Spinal cord (tissue), 10 donors: ENCODE results near the gene NPL. TPM values are rescaled to one million over a fixed set of nuclear protein-coding genes. Genes with fewer than 3 reads are reported as not detected.

Experiments
- DNase-seq, 6 donors: peaks; one replicate each; pipeline versions ENCODE4 v3.0.0 to v3.0.0-alpha.2; 2013 to 2015; ENCODE audit warnings: low spot score in 6 of 6, low read depth in 4 of 6
- H3K27ac ChIP-seq: one replicate; pipeline ENCODE4 v1.5.1; 2013; ENCODE audit warnings: low read depth, low read length, control low read depth
- H3K27me3 ChIP-seq: one replicate; pipeline ENCODE4 v1.6.1; 2013; ENCODE audit warnings: low read length; ENCODE audit not compliant: control insufficient read depth, insufficient read depth
- H3K36me3 ChIP-seq: one replicate; pipeline ENCODE4 v1.6.1; 2013; ENCODE audit warnings: low read length; ENCODE audit not compliant: control insufficient read depth, insufficient read depth
- H3K4me1 ChIP-seq: one replicate; pipeline ENCODE4 v1.6.1; 2013; ENCODE audit warnings: low read length; ENCODE audit not compliant: control insufficient read depth, insufficient read depth
- H3K4me3 ChIP-seq: one replicate; pipeline ENCODE4 v1.5.1; 2013; ENCODE audit warnings: low read depth, low read length, control low read depth
- H3K9me3 ChIP-seq: one replicate; pipeline ENCODE4 v1.6.1; 2013; ENCODE audit warnings: low read length; ENCODE audit not compliant: control insufficient read depth, insufficient read depth
- WGBS: methylation state at CpG from one replicate; pipeline ENCODE4 v1.1.5; 2013; ENCODE audit warnings: missing lambda C conversion rate; ENCODE audit not compliant: insufficient coverage; 5-methylcytosine and 5-hydroxymethylcytosine counted together
- polyA plus RNA-seq, 2 donors: library from polyadenylated mRNA; unstranded; fragments of 120-200 nt; gene quantifications; one replicate each; pipeline ENCODE4 v1.2.1, GENCODE V29; 2013; ENCODE audit not compliant: insufficient read length in 2 of 2
- total RNA-seq, 2 donors: library from RNA; depleted of rRNA in 1 of 2; stranded (reverse); fragments of 120-200 nt in 1 of 2; fragments of >200 nt in 1 of 2; gene quantifications; one replicate each; pipeline versions ENCODE4 v1.2.3 to v1.2.4, GENCODE V29; 2013 to 2014
- donor health status: healthy.

The NPL gene
- total and polyA plus RNA-seq, 4 donors: 14.3 to 60.3 (median 17.8) TPM

GRCh38 chr1:182877842-182878241 lies 88.3 kb downstream of the NPL start:
- H3K36me3 ChIP-seq: peaks cover 24% of the 10 kb centered on the region
- 96% methylated on average over 7 of the region's 7 CpGs for WGBS
- no peak for DNase-seq
- H3K9me3 ChIP-seq: no peaks in the 10 kb centered on the region
- no peaks in the 10 kb centered on the region for H3K27me3 ChIP-seq
- no peak overlapping the region for H3K27ac ChIP-seq
- H3K4me3 ChIP-seq: no peak overlapping the region
- H3K4me1 ChIP-seq: no peaks in the 10 kb centered on the region

Other genes starting within 250 kb of the NPL start
- gene RNASEL, start 200.5 kb upstream of the NPL start, total RNA-seq: 10 to 100 TPM; 10.4 to 18.3 TPM
- gene RNASEL, start 200.5 kb upstream of the NPL start, polyA plus RNA-seq: 1 to 10 TPM; 4.6 to 5.0 TPM
- gene RGS16, start 185.4 kb upstream of the NPL start, total RNA-seq: 10 to 100 TPM in 1 of 2 donors, 1 to 10 TPM in 1; 7.4 to 13.1 TPM
- 10 to 100 TPM; 15.0 to 18.5 TPM for gene RGS16, start 185.4 kb upstream of the NPL start, polyA plus RNA-seq
- gene RGS8, start 105.2 kb upstream of the NPL start, total RNA-seq: 1 to 10 TPM; 6.8 to 8.2 TPM
- gene RGS8, start 105.2 kb upstream of the NPL start, polyA plus RNA-seq: 1 to 10 TPM; 8.2 to 9.4 TPM
- gene DHX9, start 49.6 kb downstream of the NPL start, total RNA-seq: 100 to 1,000 TPM; 163 to 183 TPM
- gene DHX9, start 49.6 kb downstream of the NPL start, polyA plus RNA-seq: 100 to 1,000 TPM; 178 to 195 TPM
- gene SHCBP1L, start 163.4 kb downstream of the NPL start, total RNA-seq: under 1 TPM; 0.10 to 0.28 TPM
- gene SHCBP1L, start 163.4 kb downstream of the NPL start, polyA plus RNA-seq: under 1 TPM; 0.25 to 0.30 TPM
- 100 to 1,000 TPM; 170 to 174 TPM for gene LAMC1, start 233.6 kb downstream of the NPL start, total RNA-seq
- 10 to 100 TPM; 47.5 to 69.9 TPM for gene LAMC1, start 233.6 kb downstream of the NPL start, polyA plus RNA-seq